GM18508 (cell line): ENCODE measurements around the gene CYP51A1.
A peak's percentile ranks its signal among the peaks of the same experiment; 100 is the strongest.
"Not testable (repeated sequence)": the region's sequence is repeated elsewhere in the genome, so short reads cannot be mapped to it uniquely, and the experiment has no call there.

Experiments
- ATAC-seq: cut with Tn5 transposase; IDR thresholded peaks from one replicate; pipeline ENCODE4 v1.9.1; 2021; ENCODE audit warnings: moderate number of reproducible peaks; ENCODE audit not compliant: insufficient read depth, unreplicated experiment

Gene CYP51A1

GRCh38 chr7:92134271-92135051, at the start of gene CYP51A1:
TSS of gene CYP51A1 (minus strand) at chr7:92134477. CDS start at chr7:92134364, 113 bp downstream.
- peak; percentile 68 for ATAC-seq

- peak; percentile 86 for ATAC-seq
Measured at GRCh38 chr7:92178928-92179924, 44.9 kb upstream of the CYP51A1 start, which contains the start of gene LRRD1. TSS of gene LRRD1 (minus strand) at chr7:92179142. CDS start at chr7:92165202, 13,940 bp downstream.

GRCh38 chr7:92177362-92177761, 43.1 kb upstream of the CYP51A1 start:
- ATAC-seq: no peak

GRCh38 chr7:92169529-92169928, 35.3 kb upstream of the CYP51A1 start:
- ATAC-seq: not testable (repeated sequence)

- ATAC-seq: no peak
Measured at GRCh38 chr7:92161271-92161670, 27.0 kb upstream of the CYP51A1 start.

GRCh38 chr7:92158660-92159575, 24.6 kb upstream of the CYP51A1 start:
- peak; percentile 90 for ATAC-seq

GRCh38 chr7:92156990-92157389, 22.7 kb upstream of the CYP51A1 start:
- ATAC-seq: no peak

- ATAC-seq: no peak
Measured at GRCh38 chr7:92155108-92155739, 20.9 kb upstream of the CYP51A1 start.

GRCh38 chr7:92150450-92151017, 16.3 kb upstream of the CYP51A1 start:
- no peak for ATAC-seq

- ATAC-seq: no peak
Measured at GRCh38 chr7:92149736-92150239, 15.5 kb upstream of the CYP51A1 start.

- ATAC-seq: not testable (repeated sequence)
Measured at GRCh38 chr7:92143192-92143880, 9.1 kb upstream of the CYP51A1 start.

- not testable (repeated sequence) for ATAC-seq
Measured at GRCh38 chr7:92142791-92143190, 8.5 kb upstream of the CYP51A1 start.

GRCh38 chr7:92141161-92141560, 6.9 kb upstream of the CYP51A1 start:
- ATAC-seq: no peak

GRCh38 chr7:92137557-92137956, 3.3 kb upstream of the CYP51A1 start:
- ATAC-seq: no peak

GRCh38 chr7:92135052-92135889, 994 bp upstream of the CYP51A1 start:
- ATAC-seq: no peak

- peak; percentile 7 for ATAC-seq
Measured at GRCh38 chr7:92133737-92134270, 473 bp downstream of the CYP51A1 start.

GRCh38 chr7:92133133-92133736, 1.0 kb downstream of the CYP51A1 start:
- peak; percentile 14 for ATAC-seq
